ENCODE data around the gene GPC4. TPM values are rescaled to one million over a fixed set of nuclear protein-coding genes. Genes with fewer than 3 reads are reported as not detected.

The GPC4 gene
- total RNA-seq (10 to 100 TPM; 12.3 to 22.0 (median 20.3) TPM), polyA plus RNA-seq (10 to 100 TPM in 1 of 3 donors, 1 to 10 TPM in 2; 7.3 to 10.4 (median 9.3) TPM)
- long read RNA-seq, donor 1, full-length matches to known transcripts: 13 of 13 reads
- long read RNA-seq, donor 1, partial matches to known transcripts: 0 of 13 reads
- long read RNA-seq, donor 1, other reads (novel, unspliced or antisense): 0 of 13 reads
- long read RNA-seq, donor 2, full-length matches to known transcripts: 9 of 14 reads
- long read RNA-seq, donor 2, partial matches to known transcripts: 3 of 14 reads
- long read RNA-seq, donor 2, other reads (novel, unspliced or antisense): 2 of 14 reads

DNA sequence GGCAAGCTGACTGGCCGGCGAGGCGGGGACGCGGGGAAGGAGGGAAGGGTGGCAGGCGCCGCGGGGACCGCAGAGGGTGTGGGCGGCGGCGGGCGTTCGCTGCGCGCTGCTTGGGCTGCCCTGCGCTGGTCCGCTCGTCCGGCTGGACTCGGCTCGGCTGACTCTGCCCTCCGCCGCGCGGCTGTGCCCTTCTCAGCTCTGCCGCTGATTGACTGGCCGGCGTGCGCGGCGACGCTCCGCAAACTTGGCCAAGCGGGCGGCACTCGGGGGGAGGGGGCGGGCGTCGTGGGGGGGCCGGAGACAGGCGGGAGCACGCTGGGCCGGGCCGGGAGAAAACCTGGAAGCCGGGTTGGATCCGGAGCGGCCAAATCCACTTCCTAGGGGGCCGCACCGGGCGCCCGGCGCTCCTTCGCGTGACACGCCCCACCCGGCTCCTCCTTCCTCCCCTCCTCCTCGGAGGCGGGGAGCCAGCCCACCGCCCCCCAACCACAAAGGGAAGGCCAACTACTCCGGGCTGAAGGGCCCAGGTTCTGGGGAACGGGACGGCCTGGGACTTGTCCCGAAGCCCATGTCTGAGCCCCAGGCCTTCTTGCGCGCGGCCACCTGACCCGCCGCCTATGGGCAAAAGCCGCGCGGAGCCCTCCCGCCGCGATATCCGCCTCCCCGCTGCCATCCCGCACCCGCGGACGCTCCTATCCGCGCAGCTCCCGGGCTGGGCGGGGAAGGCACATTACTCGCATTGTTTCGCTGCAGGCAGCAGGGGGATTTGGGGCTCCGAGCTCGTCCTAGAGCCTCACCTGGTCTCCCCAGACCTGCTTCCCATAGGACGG lies at the start of gene GPC4:
Gene GPC4 (minus strand): TSS at position 214 of the 830 bp plus-strand sequence. CDS start 524 bp downstream, outside the sequence.
- H3K27me3 ChIP-seq (ENCODE audit: insufficient read depth in 3 of 3, low read length in 2 of 3): peaks cover 0 to 9% (median 0%) of the 10 kb centered on the region in 3 donors
- intact Hi-C loops (cut with DNase I): loop anchor here (10.0 kb wide), 3 partner anchors 109 to 249 kb away; no protein-coding TSS in a partner anchor

DNA sequence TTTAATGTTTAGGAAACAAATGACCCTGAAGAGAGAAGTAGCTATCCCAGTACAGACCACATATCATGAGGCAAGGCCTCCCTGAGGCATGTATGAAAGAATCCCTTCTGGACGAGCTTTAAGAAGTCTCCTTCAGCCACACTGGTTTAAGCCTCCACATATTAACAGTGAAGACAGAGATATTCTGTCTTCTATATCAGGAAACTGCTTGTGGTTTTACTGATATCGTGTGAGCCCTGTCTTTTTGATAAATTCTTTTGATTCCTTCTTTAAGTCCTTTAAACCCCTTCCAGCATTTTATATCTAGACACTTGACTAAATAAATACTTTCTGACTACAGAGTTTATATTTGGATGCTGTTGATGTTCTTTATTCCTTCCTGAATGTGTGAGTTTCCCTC lies 45.9 kb upstream of the GPC4 start:
- no peak for DNase-seq
- H3K36me3 ChIP-seq (ENCODE audit: insufficient read depth in 1 of 2, low read depth in 1 of 2): no peaks in the 10 kb centered on the region

More for the DNA sequence above, at the start of gene GPC4:
- Histone ChIP-seq H3K36me3 (ENCODE audit: insufficient read depth in 1 of 2, low read depth in 1 of 2) (no peaks in the 10 kb centered on the region), H3K27ac (peak within 1 kb of the TSS; percentile 86), H3K4me1 (peaks cover 9% of the 10 kb centered on the region), H3K9me3 (no peaks in the 10 kb centered on the region), H3K4me3 (peak within 1 kb of the TSS; percentile 77)
- ATAC-seq (peak; percentile 87 to 93 (median 88)), DNase-seq (peak; percentile 79 to 88)
- TF ChIP-seq, protein P1, sequence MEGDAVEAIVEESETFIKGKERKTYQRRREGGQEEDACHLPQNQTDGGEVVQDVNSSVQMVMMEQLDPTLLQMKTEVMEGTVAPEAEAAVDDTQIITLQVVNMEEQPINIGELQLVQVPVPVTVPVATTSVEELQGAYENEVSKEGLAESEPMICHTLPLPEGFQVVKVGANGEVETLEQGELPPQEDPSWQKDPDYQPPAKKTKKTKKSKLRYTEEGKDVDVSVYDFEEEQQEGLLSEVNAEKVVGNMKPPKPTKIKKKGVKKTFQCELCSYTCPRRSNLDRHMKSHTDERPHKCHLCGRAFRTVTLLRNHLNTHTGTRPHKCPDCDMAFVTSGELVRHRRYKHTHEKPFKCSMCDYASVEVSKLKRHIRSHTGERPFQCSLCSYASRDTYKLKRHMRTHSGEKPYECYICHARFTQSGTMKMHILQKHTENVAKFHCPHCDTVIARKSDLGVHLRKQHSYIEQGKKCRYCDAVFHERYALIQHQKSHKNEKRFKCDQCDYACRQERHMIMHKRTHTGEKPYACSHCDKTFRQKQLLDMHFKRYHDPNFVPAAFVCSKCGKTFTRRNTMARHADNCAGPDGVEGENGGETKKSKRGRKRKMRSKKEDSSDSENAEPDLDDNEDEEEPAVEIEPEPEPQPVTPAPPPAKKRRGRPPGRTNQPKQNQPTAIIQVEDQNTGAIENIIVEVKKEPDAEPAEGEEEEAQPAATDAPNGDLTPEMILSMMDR (IDR thresholded peaks at IDR 0.05): no peak
- WGBS, 3 donors: 0 to 36% (median 1%) methylated on average over 1 to 90 of the region's 90 CpGs

DNA sequence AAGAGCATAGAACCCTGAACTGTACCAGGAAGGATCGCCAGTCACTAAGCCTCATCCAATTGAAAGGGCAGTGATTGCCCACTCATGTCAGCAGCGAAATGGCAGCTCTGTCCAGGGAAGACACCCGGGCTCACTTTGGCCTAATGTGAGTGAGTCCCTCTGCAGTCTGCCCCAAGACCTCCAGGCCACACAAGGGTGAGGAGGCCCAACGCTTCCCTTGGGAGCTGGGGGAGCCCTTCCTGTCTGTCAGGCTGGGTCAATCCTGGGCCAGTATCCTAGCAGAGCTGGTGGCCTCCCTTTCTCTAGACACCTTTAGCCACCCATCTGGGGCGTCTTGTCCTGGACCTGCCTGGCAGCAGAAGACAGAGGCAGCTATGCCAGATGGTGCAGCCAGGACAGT lies 39.6 kb upstream of the GPC4 start:
- Histone ChIP-seq H3K27ac (no peak overlapping the region), H3K36me3 (ENCODE audit: insufficient read depth in 1 of 2, low read depth in 1 of 2) (no peaks in the 10 kb centered on the region), H3K4me1 (no peaks in the 10 kb centered on the region), H3K9me3 (no peaks in the 10 kb centered on the region), H3K27me3 (ENCODE audit: insufficient read depth in 3 of 3, low read length in 2 of 3) (no peaks in the 10 kb centered on the region), H3K4me3 (no peak overlapping the region)
- intact Hi-C loops (cut with DNase I): no loop called here
- WGBS, 3 donors: 64 to 84% (median 77%) methylated on average over 4 to 5 of the region's 5 CpGs
- ATAC-seq: no peak
- no peak for DNase-seq
- TF ChIP-seq, protein P1 (IDR thresholded peaks at IDR 0.05): no peak

More for the DNA sequence above, 45.9 kb upstream of the GPC4 start:
- TF ChIP-seq, protein P1 (IDR thresholded peaks at IDR 0.05): no peak
- Histone ChIP-seq H3K9me3 (no peaks in the 10 kb centered on the region), H3K4me3 (no peak overlapping the region), H3K27me3 (ENCODE audit: insufficient read depth in 3 of 3, low read length in 2 of 3) (no peaks in the 10 kb centered on the region), H3K4me1 (no peaks in the 10 kb centered on the region), H3K27ac (no peak overlapping the region)
- intact Hi-C loops (cut with DNase I): no loop called here
- 58 to 83% (median 82%) methylated on average over 2 of the region's 2 CpGs for WGBS, 3 donors
- no peak for ATAC-seq

- WGBS, 3 donors: 41 to 67% (median 48%) methylated on average over 3 of the region's 3 CpGs
- ATAC-seq: no peak
These were observed 39.2 kb upstream of the GPC4 start for GRCh38 chrX:133454491-133454914.

More at GRCh38 chrX:133454491-133454914, 39.2 kb upstream of the GPC4 start:
- no peak for DNase-seq
- Histone ChIP-seq H3K36me3 (ENCODE audit: insufficient read depth in 1 of 2, low read depth in 1 of 2) (no peaks in the 10 kb centered on the region), H3K9me3 (no peaks in the 10 kb centered on the region), H3K27me3 (ENCODE audit: insufficient read depth in 3 of 3, low read length in 2 of 3) (no peaks in the 10 kb centered on the region), H3K4me1 (no peaks in the 10 kb centered on the region), H3K4me3 (no peak overlapping the region), H3K27ac (no peak overlapping the region)
- TF ChIP-seq, protein P1 (IDR thresholded peaks at IDR 0.05): no peak
- intact Hi-C loops (cut with DNase I): no loop called here

Data from psoas muscle (tissue), 8 donors.